Measurements from ENCODE around the gene SP1. TPM values are rescaled to one million over a fixed set of nuclear protein-coding genes. Genes with fewer than 3 reads are reported as not detected.
A peak's percentile ranks its signal among the peaks of the same experiment; 100 is the strongest.

The SP1 gene
- total and polyA plus RNA-seq, 9 of the 15 experiments (the other 6 are each of a cell fraction or from before 2014, with no cell fraction given): 8.0 to 65.5 (median 41.6) TPM

GRCh38 chr12:53451661-53452158 is 71.7 kb downstream of the SP1 start, which contains the start of gene PCBP2 (continued):
- TF ChIP-seq ZNF407 (IDR thresholded peaks at IDR 0.05; ENCODE audit: low read depth) (no peak), XRCC4 (IDR thresholded peaks at IDR 0.05; ENCODE audit: extremely low read depth, insufficient read depth, insufficient read length) (no peak), ZNF583 (CRISPR knock-in tag; IDR thresholded peaks at IDR 0.05) (no peak), MEIS2 (IDR thresholded peaks at IDR 0.05; ENCODE audit: partially characterized antibody) (peak; percentile 64), NR1H2 (CRISPR knock-in tag; IDR thresholded peaks at IDR 0.05) (no peak), LEF1 (IDR thresholded peaks at IDR 0.05) (peak; percentile 66), RFX1 (IDR thresholded peaks at IDR 0.05) (no peak), BHLHE40 (IDR thresholded peaks at IDR 0.05; ENCODE audit: low read length) (peak; percentile 53; the same call in 1 of the 2 replicates), ZNF699 (CRISPR knock-in tag; IDR thresholded peaks at IDR 0.05; ENCODE audit: insufficient replicate concordance) (no peak), NCOA2 (IDR thresholded peaks at IDR 0.05; ENCODE audit: partially characterized antibody in 2 of 2) (no peak)
- TF ChIP-seq, protein P1, sequence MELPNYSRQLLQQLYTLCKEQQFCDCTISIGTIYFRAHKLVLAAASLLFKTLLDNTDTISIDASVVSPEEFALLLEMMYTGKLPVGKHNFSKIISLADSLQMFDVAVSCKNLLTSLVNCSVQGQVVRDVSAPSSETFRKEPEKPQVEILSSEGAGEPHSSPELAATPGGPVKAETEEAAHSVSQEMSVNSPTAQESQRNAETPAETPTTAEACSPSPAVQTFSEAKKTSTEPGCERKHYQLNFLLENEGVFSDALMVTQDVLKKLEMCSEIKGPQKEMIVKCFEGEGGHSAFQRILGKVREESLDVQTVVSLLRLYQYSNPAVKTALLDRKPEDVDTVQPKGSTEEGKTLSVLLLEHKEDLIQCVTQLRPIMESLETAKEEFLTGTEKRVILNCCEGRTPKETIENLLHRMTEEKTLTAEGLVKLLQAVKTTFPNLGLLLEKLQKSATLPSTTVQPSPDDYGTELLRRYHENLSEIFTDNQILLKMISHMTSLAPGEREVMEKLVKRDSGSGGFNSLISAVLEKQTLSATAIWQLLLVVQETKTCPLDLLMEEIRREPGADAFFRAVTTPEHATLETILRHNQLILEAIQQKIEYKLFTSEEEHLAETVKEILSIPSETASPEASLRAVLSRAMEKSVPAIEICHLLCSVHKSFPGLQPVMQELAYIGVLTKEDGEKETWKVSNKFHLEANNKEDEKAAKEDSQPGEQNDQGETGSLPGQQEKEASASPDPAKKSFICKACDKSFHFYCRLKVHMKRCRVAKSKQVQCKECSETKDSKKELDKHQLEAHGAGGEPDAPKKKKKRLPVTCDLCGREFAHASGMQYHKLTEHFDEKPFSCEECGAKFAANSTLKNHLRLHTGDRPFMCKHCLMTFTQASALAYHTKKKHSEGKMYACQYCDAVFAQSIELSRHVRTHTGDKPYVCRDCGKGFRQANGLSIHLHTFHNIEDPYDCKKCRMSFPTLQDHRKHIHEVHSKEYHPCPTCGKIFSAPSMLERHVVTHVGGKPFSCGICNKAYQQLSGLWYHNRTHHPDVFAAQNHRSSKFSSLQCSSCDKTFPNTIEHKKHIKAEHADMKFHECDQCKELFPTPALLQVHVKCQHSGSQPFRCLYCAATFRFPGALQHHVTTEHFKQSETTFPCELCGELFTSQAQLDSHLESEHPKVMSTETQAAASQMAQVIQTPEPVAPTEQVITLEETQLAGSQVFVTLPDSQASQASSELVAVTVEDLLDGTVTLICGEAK (IDR thresholded peaks at IDR 0.05): peak; percentile 95
- TF ChIP-seq, protein P1 (CRISPR knock-in tag; IDR thresholded peaks at IDR 0.05): no peak
